K562 (cell line): Measurements from ENCODE around the gene SPRY2. TPM values are rescaled to one million over a fixed set of nuclear protein-coding genes. Genes with fewer than 3 reads are reported as not detected.

Source experiments
- ATAC-seq: fragments of 200-7000 bp; cut with Tn5 transposase; 3 replicates; pipeline ENCODE4 v1.9.1; 2020; ENCODE audit warnings: moderate library complexity
- BruUV-seq: library from RNA; stranded (reverse); fragments of 400-500 nt; replicated peaks from 2 replicates; lab custom pipeline; 2021; lab: Mats Ljungman, UMichigan
- CTCF ChIA-PET: fragments of 300-600 bp; formaldehyde crosslinking; extraction: SDS; loops from one replicate; lab custom pipeline; 2021; ENCODE audit warnings: low intra/inter-chr PET ratio; lab: Yijun Ruan, JAX
- POLR2A ChIA-PET: fragments of 300-600, 350-650 bp; sonication (Branson Sonifier 250); formaldehyde crosslinking; extraction: SDS; loops from one replicate; lab custom pipeline; 2021; ENCODE audit warnings: antibody characterized with exemption, inconsistent platforms; lab: Yijun Ruan, JAX
- DNase-seq, 4 experiments: peaks; one replicate each; pipeline versions ENCODE4 v3.0.0 to v3.0.0-alpha.2; 2011 to 2018; ENCODE audit warnings: low spot score in 3 of 4, mixed read lengths in 3 of 4; ENCODE audit errors: extremely low read depth in 1 of 4
- FAIRE-seq: peaks from 2 replicates; lab custom pipeline; 2011; peaks lifted over from hg19 to GRCh38; lab: Jason Lieb, UNC
- H2AFZ ChIP-seq: 2 replicates; pipeline ENCODE4 v1.6.0; 2011; ENCODE audit warnings: low read depth, low read length, control low read depth, inconsistent platforms
- H3K27ac ChIP-seq: fragments of 200-600 bp; 3 replicates; pipeline ENCODE4 v1.8.0; 2011; ENCODE audit warnings: low read depth, mild to moderate bottlenecking, control low read depth, inconsistent platforms, low read length, moderate library complexity, mixed read lengths; ENCODE audit errors: extremely low read depth
- H3K27me3 ChIP-seq, 2 experiments: fragments of 300-600 bp in 1 of 2; 2 replicates in 1 of 2; 3 replicates in 1 of 2; pipeline versions ENCODE4 v1.6.0 to v1.8.0; 2011; ENCODE audit warnings: inconsistent platforms in 2 of 2, low read length in 2 of 2, mild to moderate bottlenecking in 1 of 2, mixed read lengths in 1 of 2, moderate library complexity in 1 of 2; ENCODE audit not compliant: control insufficient read depth in 2 of 2, insufficient read depth in 2 of 2
- H3K36me3 ChIP-seq: fragments of 300-600 bp; 3 replicates; pipeline ENCODE4 v1.8.0; 2011; ENCODE audit warnings: mild to moderate bottlenecking, low read length, inconsistent platforms; ENCODE audit not compliant: control insufficient read depth, insufficient read depth
- H3K4me1 ChIP-seq, 2 experiments: fragments of 200-600 bp in 1 of 2; replicated peaks in 1 of 2; 2 replicates in 1 of 2; 3 replicates in 1 of 2; pipeline versions ENCODE4 v1.5.1 to v1.8.0; 2011; ENCODE audit warnings: inconsistent platforms in 2 of 2, low read length in 2 of 2, mild to moderate bottlenecking in 1 of 2, mixed read lengths in 1 of 2, moderate library complexity in 1 of 2; ENCODE audit not compliant: control insufficient read depth in 2 of 2, insufficient read depth in 2 of 2
- H3K4me2 ChIP-seq: 2 replicates; pipeline ENCODE4 v1.6.1; 2011; ENCODE audit warnings: low read length, control low read depth, inconsistent platforms, mixed read lengths; ENCODE audit not compliant: insufficient read depth
- H3K4me3 ChIP-seq: fragments of 200-600 bp; sonication (generic), shearing (Covaris generic); 2 replicates; pipeline ENCODE4 v1.5.1; 2016; ENCODE audit warnings: control low read depth, inconsistent platforms
- H3K79me2 ChIP-seq: fragments of 200-600 bp; 3 replicates; pipeline ENCODE4 v1.8.0; 2011; ENCODE audit warnings: low read length, inconsistent platforms; ENCODE audit not compliant: control insufficient read depth, insufficient read depth
- H3K9ac ChIP-seq, 2 experiments: 2 replicates each; pipeline versions ENCODE4 v1.6.0 to v1.6.1; 2011; ENCODE audit warnings: low read depth in 2 of 2, low read length in 2 of 2, control low read depth in 1 of 2, inconsistent platforms in 1 of 2, mild to moderate bottlenecking in 1 of 2, mixed read lengths in 1 of 2; ENCODE audit not compliant: insufficient read depth in 1 of 2
- H3K9me1 ChIP-seq: one replicate; pipeline ENCODE4 v1.6.0; 2011; ENCODE audit warnings: inconsistent platforms, mild to moderate bottlenecking, low read length, moderate library complexity; ENCODE audit not compliant: control insufficient read depth, insufficient read depth
- H3K9me3 ChIP-seq: replicated peaks from 2 replicates; pipeline ENCODE4 v1.5.1; 2011; ENCODE audit warnings: low read depth, low read length, inconsistent platforms; ENCODE audit not compliant: control insufficient read depth, insufficient read depth
- H4K20me1 ChIP-seq: replicated peaks from 2 replicates; pipeline ENCODE4 v1.6.1; 2011; ENCODE audit warnings: low read length, inconsistent platforms, mixed read lengths; ENCODE audit not compliant: control insufficient read depth, insufficient read depth
- BRF1 ChIP-seq: IDR thresholded peaks from 3 replicates; pipeline ENCODE4 v1.6.1; 2011; ENCODE audit warnings: borderline replicate concordance, mild to moderate bottlenecking; ENCODE audit not compliant: insufficient read length; ENCODE audit errors: extremely low read depth
- DNMT1 ChIP-seq: fragments of 450-650 bp; IDR thresholded peaks from 2 replicates; pipeline ENCODE4 v1.6.1; 2016; ENCODE audit warnings: antibody characterized with exemption, mild to moderate bottlenecking
- EP300 ChIP-seq: IDR thresholded peaks from 2 replicates; pipeline ENCODE4 v1.6.1; 2012; ENCODE audit warnings: low read length, improper control_type of control experiment
- FOXA3 ChIP-seq, 2 experiments: fragments of 450-650 bp in 1 of 2; sonication (generic) in 1 of 2; formaldehyde crosslinking; IDR thresholded peaks in 1 of 2; conservative IDR thresholded peaks in 1 of 2; 2 replicates each; pipeline versions ENCODE4 v1.4.0 to v1.8.0; 2020 to 2022; ENCODE audit warnings: mild to moderate bottlenecking in 2 of 2, missing genetic modification reagents in 1 of 2
- FOXJ3 ChIP-seq: sonication (generic); formaldehyde crosslinking; IDR thresholded peaks from 2 replicates; pipeline ENCODE4 v1.4.0; 2020; ENCODE audit warnings: mild to moderate bottlenecking, missing genetic modification reagents
- FOXM1 ChIP-seq, 2 experiments: fragments of 450-650 bp in 1 of 2; sonication (generic) in 1 of 2; formaldehyde crosslinking in 1 of 2; IDR thresholded peaks; 2 replicates each; pipeline versions ENCODE4 v1.6.1 to v1.9.0; 2017 to 2022; ENCODE audit warnings: low read depth in 2 of 2, mild to moderate bottlenecking in 2 of 2, missing genetic modification reagents in 1 of 2, moderate library complexity in 1 of 2
- GTF2E2 ChIP-seq: fragments of 200-800 bp; sonication (Bioruptor generic); IDR thresholded peaks from 2 replicates; pipeline ENCODE4 v1.6.1; 2016; ENCODE audit warnings: missing genetic modification characterization, missing compliant biosample characterization
- JUND ChIP-seq, 2 experiments: IDR thresholded peaks; 2 replicates in 1 of 2; 3 replicates in 1 of 2; pipeline ENCODE4 v1.6.1; 2011; ENCODE audit warnings: borderline replicate concordance in 2 of 2, low read depth in 2 of 2, low read length in 2 of 2, improper control_type of control experiment in 1 of 2, missing biosample characterization in 1 of 2, missing genetic modification characterization in 1 of 2, missing genetic modification reagents in 1 of 2
- SMARCC2 ChIP-seq: fragments of 450-650 bp; IDR thresholded peaks from 2 replicates; pipeline ENCODE4 v1.6.1; 2017; ENCODE audit warnings: antibody characterized with exemption, moderate library complexity, mild to moderate bottlenecking, low read depth
- ZBTB17 ChIP-seq: fragments of 450-650 bp; formaldehyde crosslinking; IDR thresholded peaks from 2 replicates; pipeline ENCODE4 v1.4.0; 2020; ENCODE audit warnings: mild to moderate bottlenecking
- ZSCAN29 ChIP-seq: fragments of 450-650 bp; IDR thresholded peaks from 2 replicates; pipeline ENCODE4 v1.6.1; 2017
- WGBS: fragments of 100-300 bp; shearing (Covaris generic); methylation state at CpG from one replicate; pipeline ENCODE4 v1.1.6; 2016; ENCODE audit warnings: low coverage, mixed read lengths; ENCODE audit not compliant: insufficient coverage; ENCODE audit errors: missing lambda C conversion rate; 5-methylcytosine and 5-hydroxymethylcytosine counted together
- in situ Hi-C: fragments of 300-500 bp; cut with MboI; formaldehyde crosslinking; loops from 4 replicates; pipeline ENCODE4 v1.15.0; 2018; ENCODE audit warnings: inconsistent platforms, mixed read lengths
- intact Hi-C: fragments of 100-400 bp; cut with micrococcal nuclease; formaldehyde crosslinking; loops from 2 replicates; pipeline ENCODE4 v1.14.2; 2022
- polyA plus RNA-seq, 8 experiments: library from polyadenylated mRNA; depleted of rRNA in 4 of 8; stranded (reverse) in 5 of 8; unstranded in 3 of 8; fragments of >200 nt; fragmentation: Nextera tagmentation in 2 of 8; fragmentation: Illumina TruSeq in 1 of 8; extraction: Ambion mirVana in 2 of 8; extraction: Trizol in 1 of 8; gene quantifications; 2 replicates each; pipeline versions ENCODE4 v1.2.1 to v1.2.3, GENCODE V29; 2011 to 2014; ENCODE audit warnings: inconsistent platforms in 1 of 8, missing spikeins in 1 of 8
- total RNA-seq, 7 experiments: library from RNA; depleted of rRNA in 6 of 7; stranded (reverse); fragments of >200 nt in 6 of 7; fragmentation: Illumina TruSeq in 2 of 7; extraction: Trizol in 2 of 7; gene quantifications; 2 replicates each; pipeline versions ENCODE4 v1.2.1 to v1.2.3, GENCODE V29; 2011 to 2021; ENCODE audit warnings: low replicate concordance in 1 of 7
- TF ChIP-seq, protein P1 (sequence below): sonication (generic); formaldehyde crosslinking; IDR thresholded peaks from 2 replicates; pipeline ENCODE4 v1.9.0; 2022; ENCODE audit warnings: mild to moderate bottlenecking, missing genetic modification reagents
- TF ChIP-seq, protein P2 (sequence below), 3 experiments: fragments of 200-800 bp in 1 of 3; sonication (Bioruptor generic) in 1 of 3; sonication (generic) in 1 of 3; formaldehyde crosslinking in 1 of 3; IDR thresholded peaks; 2 replicates each; pipeline versions ENCODE4 v1.6.1 to v1.8.0; 2016 to 2022; ENCODE audit warnings: mild to moderate bottlenecking in 2 of 3, missing compliant biosample characterization in 2 of 3, missing genetic modification characterization in 2 of 3, missing genetic modification reagents in 1 of 3

Gene SPRY2
- total and polyA plus RNA-seq, 9 of the 15 experiments (the other 6 are each of a cell fraction or from before 2014, with no cell fraction given): 1.8 to 7.8 (median 3.4) TPM

DNA sequence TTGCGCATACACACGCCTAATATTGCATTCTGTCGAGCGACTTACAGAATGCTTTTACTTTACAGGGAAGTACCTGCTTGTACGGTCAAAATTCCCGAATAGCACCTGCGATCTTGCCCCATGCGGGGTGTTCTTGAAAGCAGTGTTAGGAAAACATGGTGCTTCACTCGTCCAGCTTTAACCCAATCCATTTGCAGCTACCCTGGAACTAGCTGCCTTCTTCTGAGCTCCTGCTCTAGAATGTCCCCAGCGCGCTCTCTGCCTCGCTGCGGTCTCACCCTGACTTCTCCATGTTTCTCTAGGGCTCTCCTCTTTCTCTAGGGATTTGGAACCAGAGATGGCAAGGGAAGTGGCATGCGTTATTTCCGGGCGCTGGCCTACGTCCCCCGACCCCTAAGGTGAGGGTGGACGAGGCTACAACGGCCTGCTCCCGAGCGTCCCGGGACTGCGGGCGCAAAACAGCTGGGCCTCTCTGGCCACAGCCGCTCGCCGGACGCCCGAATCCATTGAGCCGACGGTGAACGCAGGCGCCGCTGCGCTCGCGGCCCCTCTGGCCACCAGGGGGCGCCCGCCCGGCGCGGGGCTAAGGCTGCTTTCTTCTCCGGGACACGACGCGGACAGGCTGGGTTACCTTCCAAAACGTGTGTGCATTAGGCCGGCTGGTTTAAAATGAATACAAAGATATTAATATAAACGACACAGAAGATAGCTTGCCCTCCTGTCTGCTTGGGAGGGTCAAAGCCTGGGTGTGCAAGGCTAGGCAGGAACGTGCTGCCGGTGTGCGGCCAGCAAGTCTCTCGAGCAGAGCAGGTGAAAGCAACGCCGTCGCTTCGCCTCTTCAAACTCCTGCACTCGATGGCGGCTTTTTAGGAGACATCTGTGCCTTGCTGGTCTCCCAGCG, 1.8 kb upstream of the SPRY2 start:
- DNase-seq: peak; percentile 59 to 84 (median 62)
- intact Hi-C loops (loop anchor here (1.0 to 2.0 kb wide), 2 partner anchors 20 to 66 kb away; no protein-coding TSS in a partner anchor), in situ Hi-C loops (loop anchor here (25.0 kb wide), 1 partner anchor 905 kb away; no protein-coding TSS in a partner anchor)
- Histone ChIP-seq H3K4me3 (peak overlapping the region; percentile 31), H3K4me1 (peaks cover 3 to 23% of the 10 kb centered on the region in 2 experiments; a peak in 3 of 5 replicates), H2AFZ (peak overlapping the region; percentile 95), H3K36me3 (no peaks in the 10 kb centered on the region; the same call in 2 of the 3 replicates), H3K4me2 (peak overlapping the region; percentile 80), H3K79me2 (peaks cover 30% of the 10 kb centered on the region), H3K9ac (peak overlapping the region; percentile 66 to 92), H3K9me3 (no peaks in the 10 kb centered on the region), H4K20me1 (no peaks in the 10 kb centered on the region), H3K9me1 (no peaks in the 10 kb centered on the region), H3K27me3 (no peaks in the 10 kb centered on the region), H3K27ac (peak overlapping the region; percentile 56; the same call in 1 of the 3 replicates)
- CTCF ChIA-PET: no interaction called here
- no peak for FAIRE-seq
- 11% methylated on average over 33 of the region's 61 CpGs for WGBS
- POLR2A ChIA-PET: no interaction called here
- BruUV-seq: no TSS peak
- peak; percentile 69 for ATAC-seq
- TF ChIP-seq FOXA3 (CRISPR knock-in tag; conservative IDR thresholded peaks at IDR 0.05 in 1 of 2, IDR thresholded peaks at IDR 0.05 in 1 of 2): peak in 1 of 2 experiments; percentile 54; a peak in 1 of 4 replicates
- TF ChIP-seq FOXJ3 (CRISPR knock-in tag): no peak
- no peak for TF ChIP-seq SMARCC2
- no peak for TF ChIP-seq GTF2E2 (tag)
- TF ChIP-seq BRF1: no peak
- no peak for TF ChIP-seq ZSCAN29
- TF ChIP-seq EP300: no peak
- no peak for TF ChIP-seq JUND (IDR thresholded peaks at IDR 0.05; ENCODE audit: borderline replicate concordance, low read depth, low read length)
- no peak for TF ChIP-seq JUND (tag; IDR thresholded peaks at IDR 0.05; ENCODE audit: borderline replicate concordance, low read depth, low read length)
- TF ChIP-seq, protein P1, sequence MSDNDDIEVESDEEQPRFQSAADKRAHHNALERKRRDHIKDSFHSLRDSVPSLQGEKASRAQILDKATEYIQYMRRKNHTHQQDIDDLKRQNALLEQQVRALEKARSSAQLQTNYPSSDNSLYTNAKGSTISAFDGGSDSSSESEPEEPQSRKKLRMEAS (CRISPR knock-in tag): no peak
- TF ChIP-seq, protein P2, sequence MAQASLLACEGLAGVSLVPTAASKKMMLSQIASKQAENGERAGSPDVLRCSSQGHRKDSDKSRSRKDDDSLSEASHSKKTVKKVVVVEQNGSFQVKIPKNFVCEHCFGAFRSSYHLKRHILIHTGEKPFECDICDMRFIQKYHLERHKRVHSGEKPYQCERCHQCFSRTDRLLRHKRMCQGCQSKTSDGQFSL (CRISPR knock-in tag; IDR thresholded peaks at IDR 0.05): no peak
- TF ChIP-seq, protein P2 (tag; IDR thresholded peaks at IDR 0.05): no peak
- TF ChIP-seq ZBTB17 (CRISPR knock-in tag): no peak
- TF ChIP-seq DNMT1: no peak
- TF ChIP-seq FOXM1 (IDR thresholded peaks at IDR 0.05; ENCODE audit: low read depth): no peak
- no peak for TF ChIP-seq FOXM1 (CRISPR knock-in tag; IDR thresholded peaks at IDR 0.05; ENCODE audit: low read depth)
